GM21367 (cell line): ENCODE data around the gene ERAL1.
"Not testable (repeated sequence)": the region's sequence is repeated elsewhere in the genome, so short reads cannot be mapped to it uniquely, and the experiment has no call there.

Experiments
- ATAC-seq: cut with Tn5 transposase; IDR thresholded peaks from one replicate; pipeline ENCODE4 v1.9.1; 2021; ENCODE audit not compliant: unreplicated experiment

Gene ERAL1

GRCh38 chr17:28854457-28855335 lies at the start of gene ERAL1:
Gene ERAL1 (plus strand): TSS chr17:28855016. CDS start chr17:28855035, 19 bp downstream.
- ATAC-seq, result peak; percentile 72

- ATAC-seq, result no peak
These were observed 46.7 kb upstream of the ERAL1 start for GRCh38 chr17:28807925-28808634.

GRCh38 chr17:28810437-28810836 lies 44.4 kb upstream of the ERAL1 start:
- ATAC-seq, result no peak

- no peak for ATAC-seq
These were observed 43.1 kb upstream of the ERAL1 start for GRCh38 chr17:28811651-28812090.

GRCh38 chr17:28812091-28812747 lies 42.6 kb upstream of the ERAL1 start:
- peak; percentile 95 for ATAC-seq

GRCh38 chr17:28812748-28813377 lies 42.0 kb upstream of the ERAL1 start:
- ATAC-seq, result no peak

GRCh38 chr17:28816540-28816939 lies 38.3 kb upstream of the ERAL1 start:
- no peak for ATAC-seq

- ATAC-seq, result no peak
These were observed 36.0 kb upstream of the ERAL1 start for GRCh38 chr17:28818819-28819221.

GRCh38 chr17:28819582-28819981 lies 35.2 kb upstream of the ERAL1 start:
- ATAC-seq, result no peak

GRCh38 chr17:28827672-28828071 lies 27.1 kb upstream of the ERAL1 start:
- no peak for ATAC-seq

- no peak for ATAC-seq
These were observed 26.3 kb upstream of the ERAL1 start for GRCh38 chr17:28828294-28829040.

- ATAC-seq, result no peak
These were observed 20.4 kb upstream of the ERAL1 start for GRCh38 chr17:28834420-28834819.

- not testable (repeated sequence) for ATAC-seq
These were observed 18.3 kb upstream of the ERAL1 start for GRCh38 chr17:28836541-28836940.

- ATAC-seq, result no peak
These were observed 15.6 kb upstream of the ERAL1 start for GRCh38 chr17:28839221-28839620.

- no peak for ATAC-seq
These were observed 12.9 kb upstream of the ERAL1 start for GRCh38 chr17:28841901-28842281.

GRCh38 chr17:28842282-28843012 lies 12.4 kb upstream of the ERAL1 start, which contains the start of gene FAM222B:
Gene FAM222B (minus strand): TSS chr17:28842790. CDS start chr17:28766667, 76,123 bp downstream.
- peak; percentile 59 for ATAC-seq

GRCh38 chr17:28843816-28844148 lies 11.0 kb upstream of the ERAL1 start:
- no peak for ATAC-seq

- ATAC-seq, result no peak
These were observed 8.6 kb upstream of the ERAL1 start for GRCh38 chr17:28846231-28846630.

GRCh38 chr17:28846699-28847098 lies 8.1 kb upstream of the ERAL1 start:
- not testable (repeated sequence) for ATAC-seq

GRCh38 chr17:28848667-28849066 lies 6.1 kb upstream of the ERAL1 start:
- not testable (repeated sequence) for ATAC-seq
